SK-N-SH treated with all-trans-retinoic acid at 6 μM for 48 hours (cell line): ENCODE data around the gene PTCH1.

ENCODE experiments used
- ATAC-seq: fragments of 200-7000 bp; cut with Tn5 transposase; 3 replicates; pipeline ENCODE4 v1.9.1; 2020; ENCODE audit warnings: mild to moderate bottlenecking, moderate library complexity
- ARNTL ChIP-seq: fragments of 450-650 bp; formaldehyde crosslinking; IDR thresholded peaks from 2 replicates; pipeline ENCODE4 v1.5.0; 2020; ENCODE audit warnings: low read depth, mild to moderate bottlenecking, moderate library complexity, borderline replicate concordance
- BACH2 ChIP-seq: fragments of 250-450 bp; sonication (Bioruptor Pico); IDR thresholded peaks from 2 replicates; pipeline ENCODE4 v1.9.0; 2021; ENCODE audit warnings: mild to moderate bottlenecking, borderline replicate concordance
- CSDC2 ChIP-seq: fragments of 250-450 bp; sonication (Bioruptor Pico); IDR thresholded peaks from 2 replicates; pipeline ENCODE4 v1.5.0; 2020; ENCODE audit warnings: mild to moderate bottlenecking, moderate library complexity
- CSRNP3 ChIP-seq: fragments of 250-450 bp; sonication (Bioruptor Pico); IDR thresholded peaks from 2 replicates; pipeline ENCODE4 v1.5.1; 2021; ENCODE audit warnings: mild to moderate bottlenecking, moderate library complexity
- ESRRG ChIP-seq: fragments of 250-450 bp; sonication (Bioruptor Pico); IDR thresholded peaks from 2 replicates; pipeline ENCODE4 v1.6.1; 2021; ENCODE audit warnings: mild to moderate bottlenecking
- ISL1 ChIP-seq: fragments of 250-450 bp; sonication (Bioruptor Pico); IDR thresholded peaks from 2 replicates; pipeline ENCODE4 v2.1.2; 2022; ENCODE audit warnings: mild to moderate bottlenecking, moderate library complexity
- OSR1 ChIP-seq: fragments of 250-450 bp; sonication (Bioruptor Pico); IDR thresholded peaks from 2 replicates; pipeline ENCODE4 v1.8.0; 2022; ENCODE audit warnings: moderate library complexity, mild to moderate bottlenecking, inconsistent platforms
- PATZ1 ChIP-seq: fragments of 250-450 bp; sonication (Bioruptor Pico); IDR thresholded peaks from 2 replicates; pipeline ENCODE4 v1.8.0; 2020; ENCODE audit warnings: mild to moderate bottlenecking, moderate library complexity, borderline replicate concordance
- PPARA ChIP-seq: fragments of 250-450 bp; sonication (Bioruptor Pico); IDR thresholded peaks from 2 replicates; pipeline ENCODE4 v1.5.0; 2020; ENCODE audit warnings: mild to moderate bottlenecking, borderline replicate concordance
- RARB ChIP-seq: fragments of 250-450 bp; sonication (Bioruptor Pico); IDR thresholded peaks from 2 replicates; pipeline ENCODE4 v1.8.0; 2021; ENCODE audit warnings: mild to moderate bottlenecking, moderate library complexity
- SNAI2 ChIP-seq: fragments of 250-450 bp; sonication (Bioruptor Pico); IDR thresholded peaks from 2 replicates; pipeline ENCODE4 v1.5.0; 2020; ENCODE audit warnings: mild to moderate bottlenecking, moderate library complexity
- TOX ChIP-seq: fragments of 250-450 bp; sonication (Bioruptor Pico); IDR thresholded peaks from 2 replicates; pipeline ENCODE4 v1.8.0; 2021; ENCODE audit warnings: mild to moderate bottlenecking, moderate library complexity, borderline replicate concordance
- TSHZ2 ChIP-seq: fragments of 250-450 bp; sonication (Bioruptor Pico); IDR thresholded peaks from 2 replicates; pipeline ENCODE4 v1.5.0; 2020; ENCODE audit warnings: mild to moderate bottlenecking, moderate library complexity
- ZFP3 ChIP-seq: fragments of 250-450 bp; sonication (Bioruptor Pico); IDR thresholded peaks from 2 replicates; pipeline ENCODE4 v1.5.0; 2020; ENCODE audit warnings: mild to moderate bottlenecking, moderate library complexity
- ZFP30 ChIP-seq: fragments of 450-650 bp; formaldehyde crosslinking; IDR thresholded peaks from 2 replicates; pipeline ENCODE4 v1.5.0; 2022; ENCODE audit warnings: mild to moderate bottlenecking, moderate library complexity
- ZNF565 ChIP-seq: fragments of 450-650 bp; formaldehyde crosslinking; conservative IDR thresholded peaks from 2 replicates; pipeline ENCODE4 v1.5.0; 2020; ENCODE audit warnings: low read depth, mild to moderate bottlenecking, moderate library complexity
- ZNF70 ChIP-seq: fragments of 450-650 bp; formaldehyde crosslinking; IDR thresholded peaks from 2 replicates; pipeline ENCODE4 v1.5.0; 2020; ENCODE audit warnings: mild to moderate bottlenecking, moderate library complexity
- ZNF8 ChIP-seq: fragments of 450-650 bp; formaldehyde crosslinking; IDR thresholded peaks from 2 replicates; pipeline ENCODE4 v1.5.0; 2020; ENCODE audit warnings: mild to moderate bottlenecking, moderate library complexity

Gene PTCH1

GRCh38 chr9:95545831-95546567 lies 29.2 kb upstream of the PTCH1 start:
- TF ChIP-seq RARB (CRISPR knock-in tag) (no peak), CSRNP3 (no peak), PATZ1 (no peak), OSR1 (CRISPR knock-in tag) (no peak), ESRRG (CRISPR knock-in tag) (no peak), SNAI2 (CRISPR knock-in tag) (no peak), PPARA (CRISPR knock-in tag) (no peak), ARNTL (no peak)
- ATAC-seq: no peak

- TF ChIP-seq PPARA (CRISPR knock-in tag) (no peak), BACH2 (CRISPR knock-in tag) (no peak), ARNTL (no peak), TOX (CRISPR knock-in tag) (no peak), TSHZ2 (CRISPR knock-in tag) (no peak), RARB (CRISPR knock-in tag) (no peak), ISL1 (CRISPR knock-in tag) (no peak), OSR1 (CRISPR knock-in tag) (no peak), ZNF8 (CRISPR knock-in tag) (no peak), ESRRG (CRISPR knock-in tag) (no peak), ZNF70 (CRISPR knock-in tag) (no peak), ZFP3 (CRISPR knock-in tag) (no peak), SNAI2 (CRISPR knock-in tag) (no peak), CSDC2 (no peak)
- TF ChIP-seq, all 23 proteins: peak for 0
- ATAC-seq: no peak
Observed at GRCh38 chr9:95533996-95534680, 17.4 kb upstream of the PTCH1 start.

- ATAC-seq: no peak
- TF ChIP-seq SNAI2 (CRISPR knock-in tag) (no peak), RARB (CRISPR knock-in tag) (no peak)
Observed at GRCh38 chr9:95529910-95530309, 13.1 kb upstream of the PTCH1 start.

GRCh38 chr9:95528908-95529502 lies 12.2 kb upstream of the PTCH1 start:
- no peak for ATAC-seq
- no peak for TF ChIP-seq BACH2 (CRISPR knock-in tag)
- no peak for TF ChIP-seq SNAI2 (CRISPR knock-in tag)
- TF ChIP-seq ZFP30: no peak

GRCh38 chr9:95522871-95523370 lies 6.2 kb upstream of the PTCH1 start:
- ATAC-seq: no peak
- TF ChIP-seq SNAI2 (CRISPR knock-in tag) (no peak), TSHZ2 (CRISPR knock-in tag) (no peak), TOX (CRISPR knock-in tag) (no peak), ZNF70 (CRISPR knock-in tag) (no peak), ZNF565 (no peak), RARB (CRISPR knock-in tag) (no peak), PATZ1 (no peak), OSR1 (CRISPR knock-in tag) (no peak)
